ENCODE data around the gene NR3C1. TPM values are rescaled to one million over a fixed set of nuclear protein-coding genes. Genes with fewer than 3 reads are reported as not detected.

NR3C1 gene
- total RNA-seq, 1 experiment from 2014 or later = 12.7 TPM

DNA sequence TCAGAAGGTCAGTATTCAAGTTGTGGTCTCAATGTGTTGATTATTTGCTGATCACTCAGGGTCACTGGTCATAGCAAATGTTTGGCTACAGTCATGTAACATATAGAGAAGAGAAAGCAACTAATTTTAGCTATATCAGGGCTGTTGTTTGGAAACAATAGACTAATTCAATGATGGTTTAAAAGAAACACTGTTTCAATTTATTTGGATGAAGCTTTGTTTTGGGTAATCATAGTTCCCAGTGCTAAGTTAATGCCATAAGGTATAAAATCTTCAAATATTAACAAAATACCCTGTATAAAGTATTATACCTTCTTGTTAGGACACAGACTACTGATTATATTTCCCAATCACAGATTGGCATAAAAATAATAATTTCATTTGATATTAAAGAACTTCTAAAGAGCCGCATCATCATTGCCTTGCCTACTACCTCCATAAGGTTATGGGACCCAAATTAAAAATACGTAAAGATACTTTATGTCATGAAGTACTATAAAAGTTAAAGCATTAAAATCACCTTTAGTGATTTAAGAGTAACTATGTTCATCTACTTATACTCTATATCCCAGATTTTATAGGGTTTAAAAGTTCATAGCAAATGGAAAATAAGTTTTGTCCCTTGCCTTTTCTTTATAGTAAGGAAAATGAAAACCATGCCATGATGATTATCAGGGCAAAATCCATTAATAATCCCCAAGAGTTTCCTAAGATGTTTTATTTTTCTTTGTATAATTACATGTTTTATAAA lies 6.0 kb downstream of the NR3C1 start:
- Histone ChIP-seq H3K9me3 (ENCODE audit: low read depth, low read length, poor library complexity, severe bottlenecking) (no peaks in the 10 kb centered on the region), H3K4me1 (ENCODE audit: insufficient read depth, low read length, poor library complexity, severe bottlenecking) (peaks cover 16% of the 10 kb centered on the region), H3K27ac (ENCODE audit: low read depth, low read length, poor library complexity, severe bottlenecking) (no peak overlapping the region), H3K27me3 (replicated peaks; ENCODE audit: insufficient read depth, low read depth, low read length, poor library complexity) (no peaks in the 10 kb centered on the region), H3K36me3 (ENCODE audit: insufficient read depth, low read length, poor library complexity, severe bottlenecking) (no peaks in the 10 kb centered on the region), H3K4me3 (ENCODE audit: low read depth, low read length, poor library complexity, severe bottlenecking) (no peak overlapping the region)
- TF ChIP-seq, protein P1, sequence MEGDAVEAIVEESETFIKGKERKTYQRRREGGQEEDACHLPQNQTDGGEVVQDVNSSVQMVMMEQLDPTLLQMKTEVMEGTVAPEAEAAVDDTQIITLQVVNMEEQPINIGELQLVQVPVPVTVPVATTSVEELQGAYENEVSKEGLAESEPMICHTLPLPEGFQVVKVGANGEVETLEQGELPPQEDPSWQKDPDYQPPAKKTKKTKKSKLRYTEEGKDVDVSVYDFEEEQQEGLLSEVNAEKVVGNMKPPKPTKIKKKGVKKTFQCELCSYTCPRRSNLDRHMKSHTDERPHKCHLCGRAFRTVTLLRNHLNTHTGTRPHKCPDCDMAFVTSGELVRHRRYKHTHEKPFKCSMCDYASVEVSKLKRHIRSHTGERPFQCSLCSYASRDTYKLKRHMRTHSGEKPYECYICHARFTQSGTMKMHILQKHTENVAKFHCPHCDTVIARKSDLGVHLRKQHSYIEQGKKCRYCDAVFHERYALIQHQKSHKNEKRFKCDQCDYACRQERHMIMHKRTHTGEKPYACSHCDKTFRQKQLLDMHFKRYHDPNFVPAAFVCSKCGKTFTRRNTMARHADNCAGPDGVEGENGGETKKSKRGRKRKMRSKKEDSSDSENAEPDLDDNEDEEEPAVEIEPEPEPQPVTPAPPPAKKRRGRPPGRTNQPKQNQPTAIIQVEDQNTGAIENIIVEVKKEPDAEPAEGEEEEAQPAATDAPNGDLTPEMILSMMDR (conservative IDR thresholded peaks at IDR 0.05; ENCODE audit: low read depth, low read length) = no peak
- no peak for TF ChIP-seq EZH2 (IDR thresholded peaks at IDR 0.05; ENCODE audit: borderline replicate concordance, low read depth, low read length, poor library complexity, severe bottlenecking)
- intact Hi-C loops (cut with micrococcal nuclease; ENCODE audit: unreplicated experiment) = no loop called here
- no TSS peak for BruUV-seq (replicated peaks)
- ChIA-PET CTCF (no interaction called here), POLR2A (ENCODE audit: low non-redundant PET) (no interaction called here)
- no peak for DNase-seq (ENCODE audit: low spot score)

DNA sequence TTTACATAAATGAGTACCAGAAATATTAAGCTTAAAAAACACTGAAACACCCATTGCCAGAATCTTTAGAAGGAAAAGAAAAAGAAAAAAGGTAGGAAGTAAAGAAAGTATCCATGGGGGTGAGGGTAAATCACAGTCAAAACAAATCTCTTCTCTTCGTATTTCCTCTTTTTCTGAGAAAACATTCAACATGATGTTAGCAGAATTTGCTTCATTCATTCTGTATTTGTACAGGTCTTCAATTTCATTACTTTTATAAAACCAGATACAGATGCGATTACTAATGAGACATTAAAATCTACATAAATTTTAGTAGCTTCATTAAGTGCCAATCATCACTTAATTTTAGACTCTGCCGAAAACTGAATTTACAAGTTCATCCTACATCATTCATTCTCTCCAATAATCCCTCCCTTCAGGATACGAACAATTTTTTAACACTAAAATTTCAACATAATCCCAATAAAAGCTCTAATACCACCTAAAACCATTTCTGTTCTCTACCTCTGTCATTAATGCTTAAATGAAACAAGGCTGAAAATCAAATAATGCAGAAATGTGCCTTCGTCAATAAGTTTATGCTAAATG lies 7.0 kb downstream of the NR3C1 start:
- Histone ChIP-seq H3K9me3 (ENCODE audit: low read depth, low read length, poor library complexity, severe bottlenecking) (no peaks in the 10 kb centered on the region), H3K4me1 (ENCODE audit: insufficient read depth, low read length, poor library complexity, severe bottlenecking) (peaks cover 16% of the 10 kb centered on the region), H3K36me3 (ENCODE audit: insufficient read depth, low read length, poor library complexity, severe bottlenecking) (no peaks in the 10 kb centered on the region), H3K27ac (ENCODE audit: low read depth, low read length, poor library complexity, severe bottlenecking) (no peak overlapping the region), H3K27me3 (replicated peaks; ENCODE audit: insufficient read depth, low read depth, low read length, poor library complexity) (no peaks in the 10 kb centered on the region), H3K4me3 (ENCODE audit: low read depth, low read length, poor library complexity, severe bottlenecking) (no peak overlapping the region)
- no TSS peak for BruUV-seq (replicated peaks)
- ChIA-PET POLR2A (ENCODE audit: low non-redundant PET) (no interaction called here), CTCF (no interaction called here)
- no peak for DNase-seq (ENCODE audit: low spot score)
- intact Hi-C loops (cut with micrococcal nuclease; ENCODE audit: unreplicated experiment) = no loop called here
- no peak for TF ChIP-seq EZH2 (IDR thresholded peaks at IDR 0.05; ENCODE audit: borderline replicate concordance, low read depth, low read length, poor library complexity, severe bottlenecking)
- TF ChIP-seq, protein P1 (conservative IDR thresholded peaks at IDR 0.05; ENCODE audit: low read depth, low read length) = no peak

DNA sequence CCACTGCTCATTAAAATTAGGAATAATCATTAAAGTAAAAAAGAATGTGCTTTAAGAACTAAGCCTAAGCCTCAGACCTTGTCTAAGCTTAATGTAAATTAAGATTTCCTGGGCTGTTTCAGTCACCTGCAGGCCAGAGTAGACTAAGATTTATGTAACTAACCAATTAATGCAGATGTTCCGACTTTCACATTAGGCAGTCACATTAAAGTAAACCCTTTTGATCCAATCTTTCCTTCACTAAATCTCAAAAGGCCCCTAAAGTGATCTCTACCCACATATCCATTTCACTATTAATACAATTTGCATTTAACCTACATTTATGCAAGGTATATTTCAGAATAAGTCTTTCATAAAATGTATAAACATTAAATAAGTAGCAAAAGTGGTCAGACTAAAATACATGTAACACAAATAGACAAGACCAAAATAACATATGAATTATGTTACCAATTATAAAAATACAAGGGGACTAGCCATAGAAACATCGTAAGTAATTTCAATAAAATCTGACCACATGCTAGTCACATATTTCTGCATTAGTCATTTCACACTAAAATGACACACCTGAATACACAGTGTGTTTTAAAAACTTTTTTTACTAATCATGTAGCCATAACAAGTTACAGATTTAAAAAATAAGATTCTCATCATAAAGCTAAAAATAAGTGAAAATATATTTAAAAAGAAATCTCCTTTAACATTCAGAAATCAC lies 7.7 kb downstream of the NR3C1 start:
- H3K9me3 ChIP-seq (ENCODE audit: low read depth, low read length, poor library complexity, severe bottlenecking) = no peaks in the 10 kb centered on the region
- H3K4me1 ChIP-seq (ENCODE audit: insufficient read depth, low read length, poor library complexity, severe bottlenecking) = peaks cover 16% of the 10 kb centered on the region
- H3K36me3 ChIP-seq (ENCODE audit: insufficient read depth, low read length, poor library complexity, severe bottlenecking) = no peaks in the 10 kb centered on the region
- intact Hi-C loops (cut with micrococcal nuclease; ENCODE audit: unreplicated experiment) = no loop called here
- H3K4me3 ChIP-seq (ENCODE audit: low read depth, low read length, poor library complexity, severe bottlenecking) = no peak overlapping the region
- DNase-seq (ENCODE audit: low spot score) = no peak
- no peak for TF ChIP-seq EZH2 (IDR thresholded peaks at IDR 0.05; ENCODE audit: borderline replicate concordance, low read depth, low read length, poor library complexity, severe bottlenecking)
- TF ChIP-seq, protein P1 (conservative IDR thresholded peaks at IDR 0.05; ENCODE audit: low read depth, low read length) = no peak
- POLR2A ChIA-PET (ENCODE audit: low non-redundant PET) = no interaction called here
- H3K27ac ChIP-seq (ENCODE audit: low read depth, low read length, poor library complexity, severe bottlenecking) = no peak overlapping the region
- BruUV-seq (replicated peaks) = no TSS peak
- CTCF ChIA-PET = no interaction called here
- H3K27me3 ChIP-seq (replicated peaks; ENCODE audit: insufficient read depth, low read depth, low read length, poor library complexity) = no peaks in the 10 kb centered on the region

Data from A673 (cell line).